HG03135 (cell line): Measurements from ENCODE around the gene EXOSC5.
"Not testable (repeated sequence)": the region's sequence is repeated elsewhere in the genome, so short reads cannot be mapped to it uniquely, and the experiment has no call there.

Source experiments
- ATAC-seq: cut with Tn5 transposase; IDR thresholded peaks from one replicate; pipeline ENCODE4 v1.9.1; 2021; ENCODE audit warnings: mild to moderate bottlenecking, moderate library complexity; ENCODE audit not compliant: unreplicated experiment

The EXOSC5 gene

GRCh38 chr19:41408846-41409245, 11.7 kb upstream of the EXOSC5 start:
- ATAC-seq: not testable (repeated sequence)

GRCh38 chr19:41408256-41408655, 11.1 kb upstream of the EXOSC5 start:
- ATAC-seq: no peak

GRCh38 chr19:41407271-41407670, 10.1 kb upstream of the EXOSC5 start:
- no peak for ATAC-seq

GRCh38 chr19:41405776-41406175, 8.6 kb upstream of the EXOSC5 start:
- no peak for ATAC-seq

GRCh38 chr19:41403181-41403970, 6.2 kb upstream of the EXOSC5 start:
- ATAC-seq: no peak

GRCh38 chr19:41402010-41402409, 4.9 kb upstream of the EXOSC5 start:
- no peak for ATAC-seq

GRCh38 chr19:41401483-41401882, 4.3 kb upstream of the EXOSC5 start:
- ATAC-seq: no peak

- ATAC-seq: no peak
Observed at GRCh38 chr19:41399525-41399924, 2.4 kb upstream of the EXOSC5 start.

- ATAC-seq: no peak
Observed at GRCh38 chr19:41399091-41399490, 1.9 kb upstream of the EXOSC5 start.

- no peak for ATAC-seq
Observed at GRCh38 chr19:41398598-41398997, 1.4 kb upstream of the EXOSC5 start.

- no peak for ATAC-seq
Observed at GRCh38 chr19:41398050-41398418, 875 bp upstream of the EXOSC5 start.

GRCh38 chr19:41395355-41395754, 1.8 kb downstream of the EXOSC5 start:
- ATAC-seq: no peak

- no peak for ATAC-seq
Observed at GRCh38 chr19:41392775-41393174, 4.4 kb downstream of the EXOSC5 start.

- ATAC-seq: no peak
Observed at GRCh38 chr19:41391618-41392017, 5.5 kb downstream of the EXOSC5 start.

GRCh38 chr19:41386442-41386841, 10.7 kb downstream of the EXOSC5 start:
- ATAC-seq: no peak

- ATAC-seq: no peak
Observed at GRCh38 chr19:41384351-41384750, 12.8 kb downstream of the EXOSC5 start.

- not testable (repeated sequence) for ATAC-seq
Observed at GRCh38 chr19:41381536-41381935, 15.6 kb downstream of the EXOSC5 start.

- ATAC-seq: peak; percentile 69
Observed at GRCh38 chr19:41377977-41378709, 19.0 kb downstream of the EXOSC5 start.

- no peak for ATAC-seq
Observed at GRCh38 chr19:41376998-41377365, 20.2 kb downstream of the EXOSC5 start.

- ATAC-seq: no peak
Observed at GRCh38 chr19:41376241-41376997, 20.7 kb downstream of the EXOSC5 start, which contains the start of gene TMEM91. Gene TMEM91, plus strand, starts transcription at chr19:41376533. Its CDS starts 1,777 bp downstream, at chr19:41378310.

- ATAC-seq: no peak
Observed at GRCh38 chr19:41373993-41374392, 23.2 kb downstream of the EXOSC5 start.

- ATAC-seq: no peak
Observed at GRCh38 chr19:41372501-41372900, 24.7 kb downstream of the EXOSC5 start.
